Neural cell (in vitro differentiated cells): ENCODE results near the gene UBL3.

Source experiments
- CTCF ChIP-seq: fragments of 450-650 bp; IDR thresholded peaks from 2 replicates; pipeline ENCODE4 v1.5.1; 2014; ENCODE audit warnings: antibody characterized with exemption, mild to moderate bottlenecking, moderate library complexity; ENCODE audit not compliant: poor library complexity, severe bottlenecking
- EP300 ChIP-seq: fragments of 450-650 bp; conservative IDR thresholded peaks from 2 replicates; pipeline ENCODE4 v1.6.1; 2014; ENCODE audit warnings: antibody characterized with exemption, mild to moderate bottlenecking, moderate library complexity; ENCODE audit not compliant: poor library complexity, severe bottlenecking
- MXI1 ChIP-seq: fragments of 450-650 bp; conservative IDR thresholded peaks from 2 replicates; pipeline ENCODE4 v1.6.1; 2014; ENCODE audit warnings: antibody characterized with exemption, mild to moderate bottlenecking; ENCODE audit not compliant: poor library complexity, severe bottlenecking
- POLR2AphosphoS5 ChIP-seq: IDR thresholded peaks from 2 replicates; pipeline ENCODE4 v1.6.1; 2012
- RAD21 ChIP-seq: fragments of 450-650 bp; conservative IDR thresholded peaks from 2 replicates; pipeline ENCODE4 v1.6.1; 2014; ENCODE audit warnings: antibody characterized with exemption, mild to moderate bottlenecking, moderate library complexity
- SMC3 ChIP-seq: fragments of 450-650 bp; conservative IDR thresholded peaks from 2 replicates; pipeline ENCODE4 v1.6.1; 2014; ENCODE audit warnings: antibody characterized with exemption, mild to moderate bottlenecking, moderate library complexity; ENCODE audit not compliant: poor library complexity
- TF ChIP-seq, protein P1 (sequence below): IDR thresholded peaks from 2 replicates; pipeline ENCODE4 v1.6.1; 2012; ENCODE audit warnings: borderline replicate concordance

- TF ChIP-seq CTCF (no peak), SMC3 (no peak), POLR2AphosphoS5 (no peak), MXI1 (no peak), EP300 (no peak), RAD21 (no peak)
- TF ChIP-seq, protein P1, sequence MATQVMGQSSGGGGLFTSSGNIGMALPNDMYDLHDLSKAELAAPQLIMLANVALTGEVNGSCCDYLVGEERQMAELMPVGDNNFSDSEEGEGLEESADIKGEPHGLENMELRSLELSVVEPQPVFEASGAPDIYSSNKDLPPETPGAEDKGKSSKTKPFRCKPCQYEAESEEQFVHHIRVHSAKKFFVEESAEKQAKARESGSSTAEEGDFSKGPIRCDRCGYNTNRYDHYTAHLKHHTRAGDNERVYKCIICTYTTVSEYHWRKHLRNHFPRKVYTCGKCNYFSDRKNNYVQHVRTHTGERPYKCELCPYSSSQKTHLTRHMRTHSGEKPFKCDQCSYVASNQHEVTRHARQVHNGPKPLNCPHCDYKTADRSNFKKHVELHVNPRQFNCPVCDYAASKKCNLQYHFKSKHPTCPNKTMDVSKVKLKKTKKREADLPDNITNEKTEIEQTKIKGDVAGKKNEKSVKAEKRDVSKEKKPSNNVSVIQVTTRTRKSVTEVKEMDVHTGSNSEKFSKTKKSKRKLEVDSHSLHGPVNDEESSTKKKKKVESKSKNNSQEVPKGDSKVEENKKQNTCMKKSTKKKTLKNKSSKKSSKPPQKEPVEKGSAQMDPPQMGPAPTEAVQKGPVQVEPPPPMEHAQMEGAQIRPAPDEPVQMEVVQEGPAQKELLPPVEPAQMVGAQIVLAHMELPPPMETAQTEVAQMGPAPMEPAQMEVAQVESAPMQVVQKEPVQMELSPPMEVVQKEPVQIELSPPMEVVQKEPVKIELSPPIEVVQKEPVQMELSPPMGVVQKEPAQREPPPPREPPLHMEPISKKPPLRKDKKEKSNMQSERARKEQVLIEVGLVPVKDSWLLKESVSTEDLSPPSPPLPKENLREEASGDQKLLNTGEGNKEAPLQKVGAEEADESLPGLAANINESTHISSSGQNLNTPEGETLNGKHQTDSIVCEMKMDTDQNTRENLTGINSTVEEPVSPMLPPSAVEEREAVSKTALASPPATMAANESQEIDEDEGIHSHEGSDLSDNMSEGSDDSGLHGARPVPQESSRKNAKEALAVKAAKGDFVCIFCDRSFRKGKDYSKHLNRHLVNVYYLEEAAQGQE, result no peak
Measured at GRCh38 chr13:29861694-29862110, 11.3 kb upstream of the UBL3 start.
